NB4 (cell line): ENCODE results near the gene NOC2L.

Experiments used
- DNase-seq: peaks from one replicate; pipeline ENCODE4 v3.0.0; 2010; ENCODE audit warnings: low read depth
- H3K4me3 ChIP-seq: one replicate; pipeline ENCODE4 v1.5.1; 2011; ENCODE audit warnings: mild to moderate bottlenecking, low read depth, low read length, moderate library complexity
- MYC ChIP-seq: IDR thresholded peaks from 2 replicates; pipeline ENCODE4 v1.6.1; 2011; ENCODE audit warnings: low read depth, low read length
- POLR2A ChIP-seq: IDR thresholded peaks from 2 replicates; pipeline ENCODE4 v1.6.1; 2011; ENCODE audit warnings: mild to moderate bottlenecking; ENCODE audit not compliant: insufficient read length; ENCODE audit errors: extremely low read depth
- TF ChIP-seq, protein P1 (sequence below): IDR thresholded peaks from 2 replicates; pipeline ENCODE4 v1.6.1; 2011; ENCODE audit warnings: low read depth, low read length
- TF ChIP-seq, protein P2 (sequence below): IDR thresholded peaks from one replicate; pipeline ENCODE4 v1.5.1; 2012; ENCODE audit warnings: low read depth, low read length

NOC2L gene

DNA sequence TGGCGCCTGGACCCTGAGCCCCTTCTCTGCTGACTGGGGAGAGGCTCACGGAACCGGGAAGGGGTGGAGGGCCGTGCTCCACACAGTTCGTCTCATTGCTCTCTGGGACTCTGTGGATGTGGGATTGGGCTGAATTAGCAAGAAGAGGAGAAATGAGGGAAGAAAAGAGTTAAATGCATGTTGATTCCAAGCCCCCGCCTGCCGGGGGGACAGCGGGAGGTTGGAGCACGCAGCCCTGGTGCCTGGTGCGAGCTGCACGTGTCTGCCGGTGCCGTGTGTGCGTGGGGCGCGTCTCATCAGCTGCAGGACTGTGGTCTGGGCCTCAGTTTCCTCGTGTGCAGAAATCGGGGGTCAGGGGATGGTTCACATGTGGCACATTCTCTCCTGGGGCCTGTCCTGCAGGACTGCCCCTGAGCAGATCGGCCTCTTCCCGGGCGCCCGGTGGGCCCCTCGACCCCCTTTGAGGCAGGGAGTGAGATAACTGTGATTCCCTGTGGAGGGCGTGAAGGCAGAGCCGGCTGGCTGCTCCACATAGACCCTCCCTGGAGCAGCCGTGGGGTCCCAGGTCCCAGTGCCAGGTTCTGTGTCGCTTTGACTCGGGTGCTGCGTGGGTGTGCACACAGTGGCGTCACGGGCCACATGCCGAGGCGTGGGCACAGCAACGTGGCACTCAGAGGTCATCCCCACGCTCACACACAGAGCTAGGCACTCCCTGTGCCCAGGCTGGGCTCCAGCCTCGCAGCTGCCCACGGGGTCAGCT is 23.9 kb downstream of the NOC2L start:
- no peak for DNase-seq
- no peak overlapping the region for H3K4me3 ChIP-seq
- TF ChIP-seq, protein P1, sequence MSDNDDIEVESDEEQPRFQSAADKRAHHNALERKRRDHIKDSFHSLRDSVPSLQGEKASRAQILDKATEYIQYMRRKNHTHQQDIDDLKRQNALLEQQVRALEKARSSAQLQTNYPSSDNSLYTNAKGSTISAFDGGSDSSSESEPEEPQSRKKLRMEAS, result no peak
- TF ChIP-seq MYC, result no peak
- TF ChIP-seq, protein P2, sequence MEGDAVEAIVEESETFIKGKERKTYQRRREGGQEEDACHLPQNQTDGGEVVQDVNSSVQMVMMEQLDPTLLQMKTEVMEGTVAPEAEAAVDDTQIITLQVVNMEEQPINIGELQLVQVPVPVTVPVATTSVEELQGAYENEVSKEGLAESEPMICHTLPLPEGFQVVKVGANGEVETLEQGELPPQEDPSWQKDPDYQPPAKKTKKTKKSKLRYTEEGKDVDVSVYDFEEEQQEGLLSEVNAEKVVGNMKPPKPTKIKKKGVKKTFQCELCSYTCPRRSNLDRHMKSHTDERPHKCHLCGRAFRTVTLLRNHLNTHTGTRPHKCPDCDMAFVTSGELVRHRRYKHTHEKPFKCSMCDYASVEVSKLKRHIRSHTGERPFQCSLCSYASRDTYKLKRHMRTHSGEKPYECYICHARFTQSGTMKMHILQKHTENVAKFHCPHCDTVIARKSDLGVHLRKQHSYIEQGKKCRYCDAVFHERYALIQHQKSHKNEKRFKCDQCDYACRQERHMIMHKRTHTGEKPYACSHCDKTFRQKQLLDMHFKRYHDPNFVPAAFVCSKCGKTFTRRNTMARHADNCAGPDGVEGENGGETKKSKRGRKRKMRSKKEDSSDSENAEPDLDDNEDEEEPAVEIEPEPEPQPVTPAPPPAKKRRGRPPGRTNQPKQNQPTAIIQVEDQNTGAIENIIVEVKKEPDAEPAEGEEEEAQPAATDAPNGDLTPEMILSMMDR, result no peak
- no peak for TF ChIP-seq POLR2A

DNA sequence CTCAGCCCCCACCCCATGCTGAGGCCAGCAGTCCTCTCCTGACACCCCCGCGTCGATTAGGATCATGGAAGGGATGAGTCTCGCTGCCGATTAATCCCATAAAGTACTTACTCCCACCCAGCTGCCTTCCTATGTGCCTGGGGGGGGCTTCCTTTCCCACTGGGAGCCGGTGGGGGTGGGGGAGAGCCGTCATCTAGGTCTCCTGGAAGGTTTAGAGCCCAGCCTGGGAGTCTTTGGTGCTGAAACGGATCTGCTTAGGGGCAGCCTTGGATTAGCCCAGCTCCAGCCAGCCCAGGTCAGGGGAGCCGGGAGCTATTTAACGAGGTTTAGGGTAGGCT is 25.5 kb downstream of the NOC2L start:
- no peak overlapping the region for H3K4me3 ChIP-seq
- DNase-seq, result no peak
- TF ChIP-seq MYC, result no peak
- TF ChIP-seq, protein P2, result no peak
- TF ChIP-seq POLR2A, result no peak
- TF ChIP-seq, protein P1, result no peak

DNA sequence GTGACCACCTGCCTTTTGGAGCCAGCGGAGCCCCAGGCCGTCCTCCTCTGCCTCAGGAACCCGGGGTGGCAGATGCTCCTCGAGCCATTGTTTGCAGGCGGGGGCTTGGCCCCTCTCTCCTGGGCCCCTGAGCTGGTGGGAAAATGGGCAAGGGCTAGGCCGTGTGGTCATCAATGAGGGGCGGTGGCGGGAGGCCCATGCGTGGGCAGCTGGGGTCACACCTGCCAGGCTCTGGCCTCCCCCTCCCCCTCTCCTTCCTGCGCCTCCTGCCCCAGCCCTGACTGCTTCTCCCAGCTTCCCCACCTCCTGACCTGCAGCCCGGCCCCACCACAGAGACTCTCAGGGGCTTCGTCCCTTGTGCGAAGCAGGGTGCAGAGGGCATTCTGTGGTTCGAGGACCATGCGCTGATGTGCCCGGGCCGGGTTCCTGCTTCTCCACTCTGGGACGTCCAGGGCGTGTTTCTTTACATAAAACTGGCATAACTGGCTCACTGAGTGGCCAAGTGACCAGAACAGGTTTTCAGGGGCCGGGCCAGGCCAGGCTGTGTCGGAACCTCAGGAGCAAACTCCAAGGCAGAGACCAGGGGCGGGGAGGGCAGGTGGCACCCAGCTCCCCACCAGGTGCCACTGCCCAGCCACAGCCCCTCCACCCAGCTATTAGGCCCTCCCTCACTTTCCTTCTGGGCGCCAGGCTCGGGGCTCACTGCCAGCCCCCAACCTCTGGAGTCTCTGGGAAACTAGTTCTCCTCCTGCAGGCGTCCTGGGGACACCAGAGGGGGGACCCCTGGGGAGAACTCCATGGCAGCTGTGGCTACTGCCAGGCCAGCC is 26.1 kb downstream of the NOC2L start:
- TF ChIP-seq, protein P1, result no peak
- TF ChIP-seq MYC, result no peak
- TF ChIP-seq, protein P2, result no peak
- TF ChIP-seq POLR2A, result no peak
- no peak for DNase-seq
- H3K4me3 ChIP-seq, result no peak overlapping the region

DNA sequence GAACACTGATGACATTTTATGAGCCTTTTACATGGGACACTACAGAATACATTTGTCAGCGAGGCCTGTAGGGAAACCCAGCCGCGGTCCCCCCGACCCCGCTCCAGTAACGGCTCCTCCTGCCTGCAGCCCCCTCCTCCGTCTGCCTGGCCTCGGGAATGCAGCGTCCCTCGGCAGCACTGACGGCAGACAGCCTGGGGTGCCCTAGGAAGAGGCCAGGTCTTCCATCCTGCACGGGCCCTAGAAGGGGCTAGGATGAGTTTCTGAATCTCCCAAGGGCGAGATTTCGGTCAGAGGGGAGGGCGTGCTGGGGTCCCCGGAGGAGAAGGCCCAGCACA is 26.9 kb downstream of the NOC2L start:
- no peak overlapping the region for H3K4me3 ChIP-seq
- TF ChIP-seq, protein P1, result no peak
- no peak for TF ChIP-seq POLR2A
- TF ChIP-seq MYC, result no peak
- TF ChIP-seq, protein P2, result no peak
- no peak for DNase-seq

DNA sequence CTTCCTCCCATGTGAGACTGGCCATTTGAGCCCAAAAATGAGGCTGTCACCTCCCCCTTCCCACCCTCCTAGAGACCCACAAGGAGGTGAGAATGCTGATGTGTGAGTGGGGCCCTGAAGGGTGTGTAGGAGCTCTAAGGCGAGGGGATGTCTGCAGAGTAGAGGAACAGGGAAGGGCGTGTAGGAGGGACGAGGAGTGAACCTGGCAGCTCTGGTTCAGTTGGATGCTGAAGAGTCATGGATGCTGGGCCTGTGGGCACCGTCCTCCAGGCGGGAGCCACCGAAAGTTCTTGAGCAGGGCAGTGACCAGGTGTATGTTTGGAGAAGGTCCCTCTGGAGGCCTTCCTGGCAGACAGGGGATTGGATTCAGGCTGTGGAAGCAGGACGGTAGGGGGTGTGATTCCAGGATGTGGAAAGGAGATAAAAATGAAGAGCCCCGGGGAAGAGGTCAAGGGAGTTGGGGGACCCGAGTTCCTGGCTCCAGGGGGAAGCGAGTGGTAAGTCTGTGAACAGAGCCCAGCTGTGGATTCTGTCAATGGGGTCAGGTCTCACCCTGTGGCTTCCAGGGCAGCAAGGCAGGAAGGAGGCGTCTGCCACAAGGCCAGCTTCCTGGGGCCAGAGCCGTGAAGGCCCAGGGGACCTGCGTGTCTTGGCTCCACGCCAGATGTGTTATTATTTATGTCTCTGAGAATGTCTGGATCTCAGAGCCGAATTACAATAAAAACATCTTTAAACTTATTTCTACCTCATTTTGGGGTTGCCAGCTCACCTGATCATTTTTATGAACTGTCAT is 27.5 kb downstream of the NOC2L start:
- H3K4me3 ChIP-seq, result no peak overlapping the region
- TF ChIP-seq MYC, result no peak
- no peak for DNase-seq

DNA sequence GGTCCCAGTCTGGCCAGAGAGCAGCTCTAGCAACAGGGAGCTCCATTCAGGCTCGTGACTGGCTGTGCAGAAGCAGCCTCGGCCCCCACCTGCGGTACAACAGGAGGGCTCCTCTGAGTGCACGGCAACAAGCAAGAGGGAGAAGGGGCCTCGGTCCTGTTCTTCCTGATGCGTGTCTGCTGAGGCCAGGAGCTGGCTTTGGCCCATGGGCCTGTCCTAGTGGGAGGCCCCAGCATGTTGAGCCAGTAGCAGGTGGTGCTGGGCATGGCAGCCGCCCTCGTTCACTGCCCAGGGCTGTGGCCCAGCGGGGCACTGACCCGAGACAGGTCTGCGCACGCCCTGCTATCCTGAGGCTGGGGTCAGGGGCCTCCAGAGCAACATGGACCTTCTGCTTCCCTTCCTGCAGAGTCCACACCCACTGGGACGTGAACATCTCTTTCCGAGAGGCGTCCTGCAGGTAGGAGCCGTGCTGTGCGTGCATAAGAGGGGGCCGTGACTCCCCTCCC is 28.4 kb downstream of the NOC2L start:
- TF ChIP-seq, protein P1, result no peak
- TF ChIP-seq MYC (no peak), POLR2A (no peak)
- TF ChIP-seq, protein P2, result no peak
- no peak for DNase-seq

More for the DNA sequence above, 28.4 kb downstream of the NOC2L start:
- no peak overlapping the region for H3K4me3 ChIP-seq
